Neural crest cell (in vitro differentiated cells): ENCODE results near the gene GDPD5. TPM values are rescaled to one million over a fixed set of nuclear protein-coding genes. Genes with fewer than 3 reads are reported as not detected.

ENCODE experiments used
- DNase-seq: peaks from one replicate; pipeline ENCODE4 v3.0.0; 2021; ENCODE audit warnings: low read depth, mixed read lengths, low spot score
- H3K27ac Mint-ChIP-seq: one replicate; pipeline ENCODE4 v1.8.0; 2021; ENCODE audit warnings: mild to moderate bottlenecking, mixed read lengths; ENCODE audit not compliant: unreplicated experiment
- H3K27me3 Mint-ChIP-seq: 2 replicates; pipeline ENCODE4 v1.8.0; 2021; ENCODE audit warnings: low read depth, mild to moderate bottlenecking, mixed read lengths
- H3K36me3 Mint-ChIP-seq: 2 replicates; pipeline ENCODE4 v1.8.0; 2021; ENCODE audit warnings: low read depth, mild to moderate bottlenecking, mixed read lengths
- H3K4me1 Mint-ChIP-seq: 2 replicates; pipeline ENCODE4 v1.8.0; 2021; ENCODE audit warnings: mixed read lengths
- H3K4me3 Mint-ChIP-seq: one replicate; pipeline ENCODE4 v1.8.0; 2021; ENCODE audit warnings: mild to moderate bottlenecking, mixed read lengths
- H3K9me3 Mint-ChIP-seq: 2 replicates; pipeline ENCODE4 v1.8.0; 2021; ENCODE audit warnings: mixed read lengths
- total RNA-seq: library from RNA; stranded (reverse); gene quantifications from 2 replicates; pipeline ENCODE4 v1.2.1, GENCODE V29; 2021
- TF ChIP-seq, protein P1 (sequence below): fragments of 200-600 bp; sonication (generic); conservative IDR thresholded peaks from 2 replicates; pipeline ENCODE4 v1.5.0; 2021; ENCODE audit warnings: antibody characterized with exemption, mild to moderate bottlenecking

The GDPD5 gene
- total RNA-seq, 1 donor from 2014 or later: 13.3 TPM

- TF ChIP-seq, protein P1, sequence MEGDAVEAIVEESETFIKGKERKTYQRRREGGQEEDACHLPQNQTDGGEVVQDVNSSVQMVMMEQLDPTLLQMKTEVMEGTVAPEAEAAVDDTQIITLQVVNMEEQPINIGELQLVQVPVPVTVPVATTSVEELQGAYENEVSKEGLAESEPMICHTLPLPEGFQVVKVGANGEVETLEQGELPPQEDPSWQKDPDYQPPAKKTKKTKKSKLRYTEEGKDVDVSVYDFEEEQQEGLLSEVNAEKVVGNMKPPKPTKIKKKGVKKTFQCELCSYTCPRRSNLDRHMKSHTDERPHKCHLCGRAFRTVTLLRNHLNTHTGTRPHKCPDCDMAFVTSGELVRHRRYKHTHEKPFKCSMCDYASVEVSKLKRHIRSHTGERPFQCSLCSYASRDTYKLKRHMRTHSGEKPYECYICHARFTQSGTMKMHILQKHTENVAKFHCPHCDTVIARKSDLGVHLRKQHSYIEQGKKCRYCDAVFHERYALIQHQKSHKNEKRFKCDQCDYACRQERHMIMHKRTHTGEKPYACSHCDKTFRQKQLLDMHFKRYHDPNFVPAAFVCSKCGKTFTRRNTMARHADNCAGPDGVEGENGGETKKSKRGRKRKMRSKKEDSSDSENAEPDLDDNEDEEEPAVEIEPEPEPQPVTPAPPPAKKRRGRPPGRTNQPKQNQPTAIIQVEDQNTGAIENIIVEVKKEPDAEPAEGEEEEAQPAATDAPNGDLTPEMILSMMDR: no peak
- H3K36me3 Mint-ChIP-seq: peaks cover 34% of the 10 kb centered on the region
- H3K4me1 Mint-ChIP-seq: peaks cover 12% of the 10 kb centered on the region
- peaks cover 3% of the 10 kb centered on the region for H3K9me3 Mint-ChIP-seq
- DNase-seq: no peak
- peaks cover 3% of the 10 kb centered on the region for H3K27me3 Mint-ChIP-seq
- H3K27ac Mint-ChIP-seq: no peak overlapping the region
- H3K4me3 Mint-ChIP-seq: no peak overlapping the region
Observed at GRCh38 chr11:75408957-75409219, 116.9 kb downstream of the GDPD5 start.

DNA sequence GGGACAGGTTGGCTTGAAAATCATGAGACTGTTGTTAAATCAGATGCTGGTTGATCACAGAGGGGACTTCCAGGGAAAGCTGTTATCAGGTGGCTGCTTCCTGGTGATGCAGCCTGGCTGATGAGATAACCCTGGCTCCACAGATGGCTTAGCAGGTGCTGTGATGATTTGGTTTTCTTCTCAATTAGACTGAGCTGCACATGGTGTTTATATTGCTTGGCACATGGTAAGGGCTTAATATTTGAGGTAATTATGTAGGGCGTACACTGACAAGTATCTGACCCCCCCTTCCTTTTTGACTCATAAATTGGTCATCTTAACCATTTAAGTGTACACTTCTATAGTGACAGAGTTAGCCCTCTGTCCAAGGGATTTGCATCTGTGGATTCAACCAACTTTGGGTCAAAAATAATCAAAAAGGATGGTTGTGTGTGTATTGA lies 119.4 kb downstream of the GDPD5 start:
- no peak for DNase-seq
- no peak overlapping the region for H3K27ac Mint-ChIP-seq
- peaks cover 37% of the 10 kb centered on the region for H3K4me1 Mint-ChIP-seq
- peaks cover 3% of the 10 kb centered on the region for H3K27me3 Mint-ChIP-seq
- peaks cover 46% of the 10 kb centered on the region for H3K36me3 Mint-ChIP-seq
- peaks cover 3% of the 10 kb centered on the region for H3K9me3 Mint-ChIP-seq
- peak overlapping the region; percentile 59 for H3K4me3 Mint-ChIP-seq
- TF ChIP-seq, protein P1: no peak

DNA sequence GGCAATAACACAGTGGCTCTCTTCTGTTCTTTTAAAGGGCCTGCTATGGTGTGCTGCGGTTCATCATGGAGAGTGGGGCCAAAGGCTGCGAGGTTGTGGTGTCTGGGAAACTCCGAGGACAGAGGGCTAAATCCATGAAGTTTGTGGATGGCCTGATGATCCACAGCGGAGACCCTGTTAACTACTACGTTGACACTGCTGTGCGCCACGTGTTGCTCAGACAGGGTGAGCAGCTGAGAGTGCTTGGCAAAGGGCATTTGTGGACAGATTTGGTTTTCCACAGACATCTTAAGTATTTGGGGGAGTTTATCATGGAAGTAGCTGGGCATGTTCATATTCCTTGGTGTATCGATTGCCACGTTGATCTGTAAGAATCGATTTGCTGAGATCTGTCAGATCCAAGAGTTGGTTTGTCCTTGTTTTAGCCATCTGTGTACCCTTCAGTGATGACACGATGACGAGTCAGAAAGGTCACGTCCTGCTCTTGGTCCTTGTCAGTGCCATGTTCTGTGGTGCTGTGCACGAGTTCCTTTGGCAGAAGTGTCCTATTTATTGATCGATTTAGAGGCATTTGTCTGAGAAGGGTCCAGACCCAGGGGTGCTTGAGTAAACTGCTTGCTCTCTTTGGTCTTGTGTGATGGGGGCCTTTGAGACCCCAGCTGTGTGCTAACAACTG lies 121.6 kb downstream of the GDPD5 start:
- peaks cover 6% of the 10 kb centered on the region for H3K27me3 Mint-ChIP-seq
- no peak for DNase-seq
- peak overlapping the region; percentile 94 for H3K4me3 Mint-ChIP-seq
- H3K27ac Mint-ChIP-seq: no peak overlapping the region
- peaks cover 49% of the 10 kb centered on the region for H3K36me3 Mint-ChIP-seq
- H3K9me3 Mint-ChIP-seq: peaks cover 3% of the 10 kb centered on the region
- H3K4me1 Mint-ChIP-seq: peaks cover 50% of the 10 kb centered on the region
- TF ChIP-seq, protein P1: no peak

- DNase-seq: no peak
- H3K4me1 Mint-ChIP-seq: peaks cover 51% of the 10 kb centered on the region
- peaks cover 46% of the 10 kb centered on the region for H3K36me3 Mint-ChIP-seq
- H3K4me3 Mint-ChIP-seq: peak overlapping the region; percentile 94
- no peak overlapping the region for H3K27ac Mint-ChIP-seq
- H3K27me3 Mint-ChIP-seq: peaks cover 6% of the 10 kb centered on the region
- TF ChIP-seq, protein P1: no peak
- peaks cover 3% of the 10 kb centered on the region for H3K9me3 Mint-ChIP-seq
Observed at GRCh38 chr11:75403037-75403436, 122.7 kb downstream of the GDPD5 start.

DNA sequence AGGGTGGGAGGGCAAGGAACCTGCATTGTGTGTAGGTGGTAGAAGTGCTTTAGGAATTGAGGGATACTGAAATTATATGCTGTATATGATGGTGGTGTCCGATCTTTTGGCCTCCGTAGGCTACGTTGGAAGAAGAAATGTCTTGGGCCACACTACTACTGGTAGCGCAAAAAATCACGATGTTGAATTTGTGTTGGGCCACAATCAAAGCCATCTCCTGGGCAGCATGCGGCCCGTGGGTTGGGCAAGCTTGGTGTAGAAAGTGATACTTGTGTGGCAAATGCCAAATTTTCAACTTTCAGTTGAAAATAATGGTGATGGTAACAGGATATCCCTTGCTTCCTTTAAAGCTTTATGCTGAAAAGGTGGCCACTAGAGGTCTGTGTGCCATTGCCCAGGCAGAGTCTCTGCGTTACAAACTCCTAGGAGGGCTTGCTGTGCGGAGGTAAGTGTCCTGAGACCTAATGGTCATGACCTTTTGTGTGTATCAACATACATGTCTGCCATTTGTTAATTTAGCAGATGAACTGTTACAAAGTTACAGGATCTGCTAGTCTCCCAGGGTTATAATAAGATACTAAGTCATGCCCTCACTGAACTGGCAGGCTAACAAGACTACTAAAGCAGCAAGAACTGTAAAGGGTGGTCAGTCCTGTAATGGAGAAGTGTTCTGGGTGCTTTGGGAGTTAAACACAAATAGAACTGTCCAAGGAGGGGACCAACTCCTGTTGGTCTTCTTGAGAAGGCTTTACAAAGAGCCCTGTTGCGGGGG lies 123.6 kb downstream of the GDPD5 start:
- DNase-seq: no peak
- H3K4me1 Mint-ChIP-seq: peaks cover 46% of the 10 kb centered on the region
- H3K27me3 Mint-ChIP-seq: peaks cover 2% of the 10 kb centered on the region
- TF ChIP-seq, protein P1: no peak
- H3K36me3 Mint-ChIP-seq: peaks cover 41% of the 10 kb centered on the region
- H3K9me3 Mint-ChIP-seq: no peaks in the 10 kb centered on the region
- H3K27ac Mint-ChIP-seq: peak overlapping the region; percentile 81
- peak overlapping the region; percentile 94 for H3K4me3 Mint-ChIP-seq
